ENCODE measurements around the gene INPP5F.
"Not testable (repeated sequence)": the region's sequence is repeated elsewhere in the genome, so short reads cannot be mapped to it uniquely, and the experiment has no call there.

Gene INPP5F

GRCh38 chr10:119705434-119705831 is 20.4 kb upstream of the INPP5F start:
- DNase-seq (ENCODE audit: low read depth), result peak; percentile 70
- TF ChIP-seq CTCF (IDR thresholded peaks at IDR 0.05; ENCODE audit: low read depth, low read length, missing control alignments), result no peak
- H3K4me3 ChIP-seq (ENCODE audit: low read depth, low read length), result no peak overlapping the region

- no peak overlapping the region for H3K4me3 ChIP-seq (ENCODE audit: low read depth, low read length)
- no peak for DNase-seq (ENCODE audit: low read depth)
- TF ChIP-seq CTCF (IDR thresholded peaks at IDR 0.05; ENCODE audit: low read depth, low read length, missing control alignments), result no peak
These were observed 19.1 kb upstream of the INPP5F start for GRCh38 chr10:119706521-119707278.

- DNase-seq (ENCODE audit: low read depth); H3K4me3 ChIP-seq (ENCODE audit: low read depth, low read length): not testable (repeated sequence)
These were observed 18.5 kb upstream of the INPP5F start for GRCh38 chr10:119707331-119707730.

GRCh38 chr10:119710935-119711334 is 14.9 kb upstream of the INPP5F start:
- not testable (repeated sequence) for H3K4me3 ChIP-seq (ENCODE audit: low read depth, low read length); DNase-seq (ENCODE audit: low read depth)

- DNase-seq (ENCODE audit: low read depth), result no peak
- TF ChIP-seq CTCF (IDR thresholded peaks at IDR 0.05; ENCODE audit: low read depth, low read length, missing control alignments), result no peak
- no peak overlapping the region for H3K4me3 ChIP-seq (ENCODE audit: low read depth, low read length)
These were observed 11.9 kb upstream of the INPP5F start for GRCh38 chr10:119713744-119714483.

GRCh38 chr10:119714484-119714816 is 11.4 kb upstream of the INPP5F start:
- no peak for DNase-seq (ENCODE audit: low read depth)
- H3K4me3 ChIP-seq (ENCODE audit: low read depth, low read length), result no peak overlapping the region
- no peak for TF ChIP-seq CTCF (IDR thresholded peaks at IDR 0.05; ENCODE audit: low read depth, low read length, missing control alignments)

- TF ChIP-seq CTCF (IDR thresholded peaks at IDR 0.05; ENCODE audit: low read depth, low read length, missing control alignments), result no peak
- H3K4me3 ChIP-seq (ENCODE audit: low read depth, low read length), result no peak overlapping the region
- no peak for DNase-seq (ENCODE audit: low read depth)
These were observed 10.0 kb upstream of the INPP5F start for GRCh38 chr10:119715628-119716505.
